PC-9 (cell line): ENCODE measurements around the gene TMEM200B. TPM values are rescaled to one million over a fixed set of nuclear protein-coding genes. Genes with fewer than 3 reads are reported as not detected.

Experiments used
- BruUV-seq: library from RNA; stranded (reverse); fragments of 400-500 nt; replicated peaks from 2 replicates; lab custom pipeline; 2021; lab: Mats Ljungman, UMichigan
- CTCF ChIA-PET: fragments of 300-600 bp; sonication (Branson Sonifier 250); formaldehyde crosslinking; loops from one replicate; lab custom pipeline; 2022; ENCODE audit warnings: antibody characterized with exemption; lab: Charles Lee
- POLR2A ChIA-PET: fragments of 300-600 bp; sonication (Branson Sonifier 250); formaldehyde crosslinking; loops from one replicate; lab custom pipeline; 2022; ENCODE audit warnings: antibody characterized with exemption; ENCODE audit not compliant: unreplicated experiment; lab: Charles Lee
- DNase-seq, 2 experiments: peaks; one replicate each; pipeline versions ENCODE4 v3.0.0 to v3.0.0-alpha.2; 2015 to 2022; ENCODE audit warnings: mixed read lengths in 1 of 2
- H2AFZ ChIP-seq: fragments of 200-600 bp; sonication (generic); 2 replicates; pipeline ENCODE4 v1.8.1; 2017; ENCODE audit warnings: antibody characterized with exemption
- H3F3A ChIP-seq: fragments of 200-600 bp; sonication (generic); 2 replicates; pipeline ENCODE4 v1.8.1; 2017; ENCODE audit warnings: antibody characterized with exemption, mild to moderate bottlenecking, low read depth; ENCODE audit not compliant: insufficient read depth
- H3K27ac ChIP-seq: fragments of 200-600 bp; sonication (generic); 2 replicates; pipeline ENCODE4 v1.6.1; 2016; ENCODE audit warnings: mixed run types
- H3K27me3 ChIP-seq: fragments of 200-600 bp; sonication (generic); 2 replicates; pipeline ENCODE4 v1.6.1; 2016; ENCODE audit warnings: low read depth, mixed run types; ENCODE audit not compliant: insufficient read depth
- H3K36me3 ChIP-seq: fragments of 200-600 bp; sonication (generic); 2 replicates; pipeline ENCODE4 v1.6.1; 2016; ENCODE audit warnings: low read depth, mixed run types
- H3K4me1 ChIP-seq: fragments of 200-600 bp; sonication (generic); replicated peaks from 2 replicates; pipeline ENCODE4 v1.6.1; 2016; ENCODE audit warnings: mixed run types; ENCODE audit not compliant: insufficient read depth
- H3K4me2 ChIP-seq: fragments of 200-600 bp; sonication (generic); 2 replicates; pipeline ENCODE4 v1.6.1; 2017; ENCODE audit warnings: mixed run types
- H3K4me3 ChIP-seq: fragments of 200-600 bp; sonication (generic); 2 replicates; pipeline ENCODE4 v1.6.1; 2016; ENCODE audit warnings: mixed run types
- H3K79me2 ChIP-seq: fragments of 200-600 bp; sonication (generic); 2 replicates; pipeline ENCODE4 v1.6.1; 2017; ENCODE audit warnings: low read depth, mixed run types
- H3K9me2 ChIP-seq: fragments of 200-600 bp; sonication (generic); 2 replicates; pipeline ENCODE4 v1.8.1; 2017; ENCODE audit warnings: mild to moderate bottlenecking; ENCODE audit not compliant: insufficient read depth
- H3K9me3 ChIP-seq: fragments of 200-600 bp; sonication (generic); 2 replicates; pipeline ENCODE4 v1.8.1; 2016; ENCODE audit warnings: low read depth; ENCODE audit not compliant: insufficient read depth
- H4K20me1 ChIP-seq: fragments of 200-600 bp; sonication (generic); 2 replicates; pipeline ENCODE4 v1.8.1; 2017; ENCODE audit not compliant: insufficient read depth
- CTCF ChIP-seq: fragments of 200-600 bp; sonication (generic); conservative IDR thresholded peaks from 2 replicates; pipeline ENCODE4 v1.6.1; 2017; ENCODE audit warnings: mixed run types, antibody characterized with exemption, mild to moderate bottlenecking, moderate library complexity
- EZH2 ChIP-seq: fragments of 200-600 bp; sonication (generic); IDR thresholded peaks from 2 replicates; pipeline ENCODE4 v1.8.0; 2017; ENCODE audit warnings: antibody characterized with exemption, low read depth
- intact Hi-C: fragments of 100-400 bp; cut with micrococcal nuclease; formaldehyde crosslinking; loops from one replicate; pipeline ENCODE4 v1.10.0; 2022; ENCODE audit not compliant: unreplicated experiment
- total RNA-seq: library from RNA; stranded (reverse); gene quantifications from 2 replicates; pipeline ENCODE4 v1.2.3, GENCODE V29; 2021

TMEM200B gene
- total RNA-seq, 1 experiment from 2014 or later: 1.1 TPM

- no peaks in the 10 kb centered on the region for H3K9me2 ChIP-seq
- no TSS peak for BruUV-seq
- intact Hi-C loops: no loop called here
- H3K4me2 ChIP-seq: no peak overlapping the region
- CTCF ChIA-PET: no interaction called here
- H3K27me3 ChIP-seq: no peaks in the 10 kb centered on the region
- POLR2A ChIA-PET: no interaction called here
- H3K27ac ChIP-seq: no peak overlapping the region
- H3F3A ChIP-seq: no peaks in the 10 kb centered on the region
- TF ChIP-seq EZH2 (no peak), CTCF (no peak)
- H3K9me3 ChIP-seq: no peaks in the 10 kb centered on the region
- no peak overlapping the region for H2AFZ ChIP-seq
- H3K4me1 ChIP-seq: no peaks in the 10 kb centered on the region
- no peak for DNase-seq
- H3K79me2 ChIP-seq: peaks cover 52% of the 10 kb centered on the region
- H4K20me1 ChIP-seq: peaks cover 33% of the 10 kb centered on the region
- no peak overlapping the region for H3K4me3 ChIP-seq
- peaks cover 17% of the 10 kb centered on the region; the same call in 1 of the 2 replicates for H3K36me3 ChIP-seq
These were observed 38.3 kb upstream of the TMEM200B start for GRCh38 chr1:29162025-29162424.

GRCh38 chr1:29159773-29160172 is 36.1 kb upstream of the TMEM200B start:
- H3K9me2 ChIP-seq: no peaks in the 10 kb centered on the region
- H3K4me3 ChIP-seq: no peak overlapping the region
- H3K27me3 ChIP-seq: no peaks in the 10 kb centered on the region
- POLR2A ChIA-PET: no interaction called here
- H3K4me1 ChIP-seq: no peaks in the 10 kb centered on the region
- no peaks in the 10 kb centered on the region for H3F3A ChIP-seq
- CTCF ChIA-PET: interaction anchor here (0.6 kb wide), 1 partner anchor 129 kb away, joined by 3 read pairs; no protein-coding TSS in a partner anchor
- peaks cover 14% of the 10 kb centered on the region; the same call in 1 of the 2 replicates for H3K36me3 ChIP-seq
- H4K20me1 ChIP-seq: peaks cover 21% of the 10 kb centered on the region
- no peak for TF ChIP-seq CTCF
- no peaks in the 10 kb centered on the region for H3K9me3 ChIP-seq
- intact Hi-C loops: no loop called here
- no peak overlapping the region for H2AFZ ChIP-seq
- no TSS peak for BruUV-seq
- peaks cover 33% of the 10 kb centered on the region for H3K79me2 ChIP-seq
- H3K27ac ChIP-seq: no peak overlapping the region
- no peak overlapping the region for H3K4me2 ChIP-seq
- no peak for DNase-seq

- Histone ChIP-seq H3K36me3 (0 out of 2 replicates have a peak, but pooled peaks cover 5% of the 10 kb centered on the region), H3K27me3 (no peaks in the 10 kb centered on the region), H3F3A (no peaks in the 10 kb centered on the region), H2AFZ (no peak overlapping the region), H3K4me1 (no peaks in the 10 kb centered on the region), H3K4me2 (no peak overlapping the region), H3K9me2 (no peaks in the 10 kb centered on the region), H3K79me2 (peaks cover 10% of the 10 kb centered on the region), H4K20me1 (peaks cover 9% of the 10 kb centered on the region), H3K27ac (no peak overlapping the region), H3K9me3 (no peaks in the 10 kb centered on the region), H3K4me3 (no peak overlapping the region)
- intact Hi-C loops: no loop called here
- BruUV-seq: no TSS peak
- TF ChIP-seq CTCF: no peak
- TF ChIP-seq EZH2: no peak
- DNase-seq: no peak
- ChIA-PET CTCF (no interaction called here), POLR2A (no interaction called here)
These were observed 33.5 kb upstream of the TMEM200B start for GRCh38 chr1:29157269-29157601.
